Type B pancreatic cell (in vitro differentiated cells): ENCODE results near the gene PKNOX2. TPM values are rescaled to one million over a fixed set of nuclear protein-coding genes. Genes with fewer than 3 reads are reported as not detected.

ENCODE experiments used
- DNase-seq: peaks from one replicate; pipeline ENCODE4 v3.0.0; 2021; ENCODE audit warnings: mixed read lengths; ENCODE audit not compliant: unreplicated experiment; ENCODE audit errors: extremely low spot score
- H3K27ac Mint-ChIP-seq: 2 replicates; pipeline ENCODE4 v1.8.0; 2021; ENCODE audit warnings: mild to moderate bottlenecking, mixed read lengths
- H3K27me3 Mint-ChIP-seq: 2 replicates; pipeline ENCODE4 v1.8.0; 2021; ENCODE audit warnings: mixed read lengths
- H3K36me3 Mint-ChIP-seq: 2 replicates; pipeline ENCODE4 v1.8.0; 2021; ENCODE audit warnings: mixed read lengths
- H3K4me1 Mint-ChIP-seq: one replicate; pipeline ENCODE4 v1.8.0; 2021; ENCODE audit warnings: mixed read lengths; ENCODE audit not compliant: unreplicated experiment
- H3K4me3 Mint-ChIP-seq: 2 replicates; pipeline ENCODE4 v1.8.0; 2021; ENCODE audit warnings: mild to moderate bottlenecking, mixed read lengths
- H3K9me3 Mint-ChIP-seq: 2 replicates; pipeline ENCODE4 v1.8.0; 2021; ENCODE audit warnings: mixed read lengths
- CTCF ChIP-seq: fragments of 200-600 bp; sonication (generic); conservative IDR thresholded peaks from 2 replicates; pipeline ENCODE4 v1.5.0; 2021; ENCODE audit warnings: antibody characterized with exemption, mild to moderate bottlenecking
- total RNA-seq: library from RNA; stranded (reverse); gene quantifications from 2 replicates; pipeline ENCODE4 v1.2.1, GENCODE V29; 2021; ENCODE audit warnings: low replicate concordance

The PKNOX2 gene
- total RNA-seq, 1 donor from 2014 or later = 15.3 TPM

- no peak overlapping the region for H3K27ac Mint-ChIP-seq
- H3K4me3 Mint-ChIP-seq = no peak overlapping the region
- H3K9me3 Mint-ChIP-seq = no peaks in the 10 kb centered on the region
- H3K36me3 Mint-ChIP-seq = peaks cover 3% of the 10 kb centered on the region
- TF ChIP-seq CTCF = no peak
- DNase-seq = no peak
- H3K4me1 Mint-ChIP-seq = peaks cover 40% of the 10 kb centered on the region
- H3K27me3 Mint-ChIP-seq = peaks cover 19% of the 10 kb centered on the region
Observed at GRCh38 chr11:125304876-125305275, 140.3 kb downstream of the PKNOX2 start.

DNA sequence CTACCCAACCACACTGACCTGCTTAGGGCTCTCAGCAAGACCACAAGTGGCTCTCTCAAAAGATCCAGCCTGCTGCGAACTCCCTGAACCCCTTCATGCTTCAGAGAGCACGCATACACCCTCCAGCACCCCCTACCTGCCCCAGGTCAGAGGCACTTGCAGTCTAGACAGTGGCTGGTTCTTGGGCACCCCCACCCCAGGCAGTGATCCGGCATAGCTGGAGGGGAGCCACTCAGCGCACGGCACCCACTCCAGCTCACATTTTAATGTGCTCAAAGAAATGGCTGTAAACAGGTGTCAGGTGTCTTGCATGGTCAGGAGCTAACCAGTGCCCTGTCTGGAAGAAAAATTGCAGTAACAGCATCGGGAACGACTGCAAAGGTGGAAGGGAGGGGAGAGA is 140.8 kb downstream of the PKNOX2 start:
- no peaks in the 10 kb centered on the region for H3K9me3 Mint-ChIP-seq
- peaks cover 40% of the 10 kb centered on the region for H3K4me1 Mint-ChIP-seq
- peaks cover 19% of the 10 kb centered on the region for H3K27me3 Mint-ChIP-seq
- no peak for DNase-seq
- H3K36me3 Mint-ChIP-seq = peaks cover 3% of the 10 kb centered on the region
- TF ChIP-seq CTCF = no peak
- no peak overlapping the region for H3K27ac Mint-ChIP-seq
- H3K4me3 Mint-ChIP-seq = no peak overlapping the region

GRCh38 chr11:125306476-125306875 is 141.9 kb downstream of the PKNOX2 start:
- Mint-ChIP-seq H3K4me3 (no peak overlapping the region), H3K27ac (no peak overlapping the region), H3K4me1 (peaks cover 31% of the 10 kb centered on the region), H3K27me3 (peaks cover 22% of the 10 kb centered on the region), H3K9me3 (no peaks in the 10 kb centered on the region), H3K36me3 (peaks cover 3% of the 10 kb centered on the region)
- no peak for TF ChIP-seq CTCF
- no peak for DNase-seq

DNA sequence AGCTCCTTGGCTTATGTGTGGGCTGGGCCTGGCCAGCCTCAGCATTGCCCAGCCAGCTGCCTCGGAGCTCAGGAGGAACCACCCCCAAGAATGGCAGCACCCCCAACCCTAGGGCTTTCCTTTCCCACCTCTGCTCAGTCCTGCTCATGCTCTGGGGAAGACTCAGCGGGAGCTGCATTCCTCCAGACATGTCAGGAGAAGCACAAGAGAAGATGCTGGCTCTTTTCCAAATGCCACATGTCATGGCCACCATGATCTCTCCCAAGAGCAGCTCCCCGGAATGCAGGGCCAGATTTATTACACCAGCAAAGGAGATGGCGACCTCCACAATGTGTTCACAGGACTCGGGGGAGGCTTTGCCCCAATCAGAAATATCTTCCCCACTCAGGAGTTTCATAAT is 143.7 kb downstream of the PKNOX2 start:
- H3K4me3 Mint-ChIP-seq = no peak overlapping the region

GRCh38 chr11:125312391-125312790 is 147.8 kb downstream of the PKNOX2 start:
- Mint-ChIP-seq H3K4me1 (peaks cover 18% of the 10 kb centered on the region), H3K27me3 (peaks cover 22% of the 10 kb centered on the region), H3K27ac (no peak overlapping the region), H3K4me3 (no peak overlapping the region), H3K9me3 (peaks cover 4% of the 10 kb centered on the region), H3K36me3 (peaks cover 6% of the 10 kb centered on the region)
- TF ChIP-seq CTCF = no peak
- DNase-seq = no peak

More for the DNA sequence above, 143.7 kb downstream of the PKNOX2 start:
- DNase-seq = no peak
- no peak overlapping the region for H3K27ac Mint-ChIP-seq
- peaks cover 3% of the 10 kb centered on the region for H3K36me3 Mint-ChIP-seq
- H3K9me3 Mint-ChIP-seq = no peaks in the 10 kb centered on the region
- H3K27me3 Mint-ChIP-seq = peaks cover 27% of the 10 kb centered on the region
- H3K4me1 Mint-ChIP-seq = peaks cover 28% of the 10 kb centered on the region
- no peak for TF ChIP-seq CTCF

GRCh38 chr11:125312812-125313211 is 148.3 kb downstream of the PKNOX2 start:
- TF ChIP-seq CTCF = no peak
- Mint-ChIP-seq H3K4me3 (no peak overlapping the region), H3K4me1 (peaks cover 18% of the 10 kb centered on the region), H3K27ac (no peak overlapping the region), H3K9me3 (peaks cover 5% of the 10 kb centered on the region), H3K36me3 (peaks cover 6% of the 10 kb centered on the region), H3K27me3 (peaks cover 22% of the 10 kb centered on the region)
- DNase-seq = no peak
